ENCODE measurements around the gene LKAAEAR1.
A peak's percentile ranks its signal among the peaks of the same experiment; 100 is the strongest.

LKAAEAR1 gene

DNA sequence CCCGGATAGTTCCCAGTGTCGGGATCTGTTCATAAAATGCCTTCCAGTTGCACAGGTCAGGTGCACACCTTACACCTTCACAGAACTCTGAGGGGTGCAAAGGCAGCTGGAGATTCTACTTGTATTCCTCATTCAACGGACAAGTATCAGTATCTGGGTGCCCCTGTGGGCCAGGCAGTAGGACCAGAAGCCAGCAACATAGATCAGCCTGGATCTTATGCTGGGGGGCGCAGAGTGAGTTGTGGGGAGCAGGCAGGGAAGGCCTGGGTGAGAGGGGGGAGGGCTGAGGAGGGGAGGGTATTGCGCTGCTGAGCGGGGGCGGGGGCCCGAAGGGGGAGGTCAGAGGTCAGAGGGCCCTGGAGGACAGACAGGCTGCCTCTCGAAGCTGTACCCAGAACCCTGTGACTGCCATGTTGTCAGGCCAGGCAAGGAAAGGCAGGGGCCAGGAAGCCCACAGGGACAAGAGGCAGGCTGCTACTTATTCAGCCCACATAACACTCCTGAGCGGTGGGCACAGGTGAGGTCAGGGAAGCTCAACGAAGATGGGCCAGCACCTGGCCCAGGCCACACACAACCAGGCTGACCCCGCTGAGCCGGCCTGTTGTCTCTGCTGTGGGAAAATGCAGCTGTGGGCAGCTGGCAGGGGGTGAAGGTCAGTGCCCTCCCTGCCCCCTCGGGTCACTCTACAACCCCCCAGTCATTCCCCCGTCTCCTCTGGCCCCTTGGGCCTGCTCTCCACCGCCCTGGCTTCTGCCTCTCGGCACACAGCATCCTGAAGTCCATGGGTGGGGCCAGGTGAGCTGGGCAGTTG, 3.2 kb downstream of the LKAAEAR1 start:
- POLR2A ChIA-PET: interaction anchor here (1.1 to 1.6 kb wide), 2 partner anchors 11 to 17 kb away, joined by 3 to 5 read pairs; no protein-coding TSS in a partner anchor
- peaks cover 0 to 5% (median 0%) of the 10 kb centered on the region in 4 experiments for H3K36me3 ChIP-seq (ENCODE audit: control insufficient read depth in 4 of 4, insufficient read depth in 4 of 4, low read length in 3 of 4)
- CTCF ChIA-PET: interaction anchor here (1.0 to 19.6 kb wide), 10 partner anchors 12 to 100 kb away, joined by 3 to 178 read pairs (median 11); partner anchors contain the start of genes NPBWR2, PRPF6 and TCEA2
- peak overlapping the region in 6 of 7 experiments; percentile 59 to 83 (median 78) for H3K4me3 ChIP-seq (ENCODE audit: control insufficient read depth in 1 of 7, extremely low read depth in 1 of 7, insufficient read depth in 4 of 7, low read depth in 2 of 7, low read length in 6 of 7)
- 56% methylated on average over 11 of the region's 17 CpGs for WGBS (ENCODE audit: insufficient coverage)
- no peaks in the 10 kb centered on the region for H3K27me3 ChIP-seq (replicated peaks in 2 of 5; ENCODE audit: control insufficient read depth in 4 of 5, insufficient read depth in 5 of 5, low read length in 4 of 5)
- H3K27ac ChIP-seq (ENCODE audit: insufficient read depth in 1 of 2, low read depth in 1 of 2, low read length in 2 of 2, poor library complexity in 1 of 2, severe bottlenecking in 2 of 2): no peak overlapping the region
- peaks cover 0 to 83% (median 76%) of the 10 kb centered on the region in 4 experiments for H3K4me1 ChIP-seq (ENCODE audit: control extremely low read depth in 1 of 4, control insufficient read depth in 4 of 4, insufficient read depth in 4 of 4, low read length in 3 of 4)
- no peaks in the 10 kb centered on the region for H3K9me3 ChIP-seq (ENCODE audit: control extremely low read depth in 1 of 5, control insufficient read depth in 4 of 5, insufficient read depth in 2 of 5, low read depth in 1 of 5, low read length in 4 of 5)
- DNase-seq: no peak

- WGBS (ENCODE audit: insufficient coverage): 3% methylated on average over 36 of the region's 62 CpGs
- CTCF ChIA-PET: interaction anchor here (0.7 to 19.6 kb wide), 7 partner anchors 11 to 100 kb away, joined by 4 to 178 read pairs (median 12); partner anchors contain the start of genes NPBWR2 and PRPF6
- H3K36me3 ChIP-seq (ENCODE audit: control insufficient read depth in 4 of 4, insufficient read depth in 4 of 4, low read length in 3 of 4): peaks cover 0 to 11% (median 3%) of the 10 kb centered on the region in 4 experiments
- H3K9me3 ChIP-seq (ENCODE audit: control extremely low read depth in 1 of 5, control insufficient read depth in 4 of 5, insufficient read depth in 2 of 5, low read depth in 1 of 5, low read length in 4 of 5): no peaks in the 10 kb centered on the region
- H3K4me1 ChIP-seq (ENCODE audit: control extremely low read depth in 1 of 4, control insufficient read depth in 4 of 4, insufficient read depth in 4 of 4, low read length in 3 of 4): peaks cover 0 to 89% (median 82%) of the 10 kb centered on the region in 4 experiments
- DNase-seq: peak in 2 of 3 donors; percentile 45 to 58
- H3K27ac ChIP-seq (ENCODE audit: insufficient read depth in 1 of 2, low read depth in 1 of 2, low read length in 2 of 2, poor library complexity in 1 of 2, severe bottlenecking in 2 of 2): peak within 1 kb of the TSS; percentile 33 to 81
- POLR2A ChIA-PET: interaction anchor here (0.8 to 1.6 kb wide), 5 partner anchors 11 to 42 kb away, joined by 3 to 5 read pairs (median 3); partner anchors contain the start of gene TCEA2
- H3K27me3 ChIP-seq (replicated peaks in 2 of 5; ENCODE audit: control insufficient read depth in 4 of 5, insufficient read depth in 5 of 5, low read length in 4 of 5): no peaks in the 10 kb centered on the region
- peak within 1 kb of the TSS; percentile 58 to 92 (median 79) for H3K4me3 ChIP-seq (ENCODE audit: control insufficient read depth in 1 of 7, extremely low read depth in 1 of 7, insufficient read depth in 4 of 7, low read depth in 2 of 7, low read length in 6 of 7)
Observed at GRCh38 chr20:64080013-64080812, 4.0 kb downstream of the LKAAEAR1 start, which contains the start of gene OPRL1. Gene OPRL1 (plus strand): TSS chr20:64080082. CDS start chr20:64092721, 12,639 bp downstream.

- Histone ChIP-seq H3K27ac (ENCODE audit: insufficient read depth in 1 of 2, low read depth in 1 of 2, low read length in 2 of 2, poor library complexity in 1 of 2, severe bottlenecking in 2 of 2) (peak within 1 kb of the TSS; percentile 33 to 81), H3K4me1 (ENCODE audit: control extremely low read depth in 1 of 4, control insufficient read depth in 4 of 4, insufficient read depth in 4 of 4, low read length in 3 of 4) (peaks cover 0 to 90% (median 83%) of the 10 kb centered on the region in 4 experiments)
Observed at GRCh38 chr20:64079273-64080012, 4.8 kb downstream of the LKAAEAR1 start, which contains the start of gene RGS19. Gene RGS19 (minus strand): TSS chr20:64079518. CDS start chr20:64076886, 2,632 bp downstream.

GRCh38 chr20:64078934-64079272, 5.3 kb downstream of the LKAAEAR1 start:
- Histone ChIP-seq H3K27me3 (replicated peaks in 2 of 5; ENCODE audit: control insufficient read depth in 4 of 5, insufficient read depth in 5 of 5, low read length in 4 of 5) (no peaks in the 10 kb centered on the region), H3K27ac (ENCODE audit: insufficient read depth in 1 of 2, low read depth in 1 of 2, low read length in 2 of 2, poor library complexity in 1 of 2, severe bottlenecking in 2 of 2) (peak overlapping the region; percentile 33 to 81), H3K36me3 (ENCODE audit: control insufficient read depth in 4 of 4, insufficient read depth in 4 of 4, low read length in 3 of 4) (peaks cover 0 to 24% (median 10%) of the 10 kb centered on the region in 4 experiments), H3K4me1 (ENCODE audit: control extremely low read depth in 1 of 4, control insufficient read depth in 4 of 4, insufficient read depth in 4 of 4, low read length in 3 of 4) (peaks cover 0 to 90% (median 77%) of the 10 kb centered on the region in 4 experiments), H3K4me3 (ENCODE audit: control insufficient read depth in 1 of 7, extremely low read depth in 1 of 7, insufficient read depth in 4 of 7, low read depth in 2 of 7, low read length in 6 of 7) (peak overlapping the region; percentile 58 to 92 (median 79)), H3K9me3 (ENCODE audit: control extremely low read depth in 1 of 5, control insufficient read depth in 4 of 5, insufficient read depth in 2 of 5, low read depth in 1 of 5, low read length in 4 of 5) (no peaks in the 10 kb centered on the region)
- POLR2A ChIA-PET: interaction anchor here (0.8 to 1.4 kb wide), 5 partner anchors 9 to 40 kb away, joined by 3 to 9 read pairs (median 3); no protein-coding TSS in a partner anchor
- 0% methylated on average over 1 of the region's 4 CpGs for WGBS (ENCODE audit: insufficient coverage)
- no peak for DNase-seq
- CTCF ChIA-PET: interaction anchor here (0.8 to 19.6 kb wide), 9 partner anchors 10 to 98 kb away, joined by 3 to 178 read pairs (median 4); partner anchors contain the start of genes NPBWR2 and PRPF6

More at GRCh38 chr20:64079273-64080012, 4.8 kb downstream of the LKAAEAR1 start, which contains the start of gene RGS19:
- ChIA-PET CTCF (interaction anchor here (0.8 to 19.6 kb wide), 9 partner anchors 10 to 99 kb away, joined by 3 to 178 read pairs (median 5); partner anchors contain the start of genes NPBWR2 and PRPF6), POLR2A (interaction anchor here (0.8 to 1.6 kb wide), 6 partner anchors 10 to 41 kb away, joined by 3 to 5 read pairs (median 3); partner anchors contain the start of gene TCEA2)
- DNase-seq: peak; percentile 86 to 95 (median 95)
- Histone ChIP-seq H3K27me3 (replicated peaks in 2 of 5; ENCODE audit: control insufficient read depth in 4 of 5, insufficient read depth in 5 of 5, low read length in 4 of 5) (no peaks in the 10 kb centered on the region), H3K4me3 (ENCODE audit: control insufficient read depth in 1 of 7, extremely low read depth in 1 of 7, insufficient read depth in 4 of 7, low read depth in 2 of 7, low read length in 6 of 7) (peak within 1 kb of the TSS; percentile 58 to 92 (median 79)), H3K36me3 (ENCODE audit: control insufficient read depth in 4 of 4, insufficient read depth in 4 of 4, low read length in 3 of 4) (peaks cover 0 to 19% (median 8%) of the 10 kb centered on the region in 4 experiments), H3K9me3 (ENCODE audit: control extremely low read depth in 1 of 5, control insufficient read depth in 4 of 5, insufficient read depth in 2 of 5, low read depth in 1 of 5, low read length in 4 of 5) (no peaks in the 10 kb centered on the region)
- 0% methylated on average over 48 of the region's 73 CpGs for WGBS (ENCODE audit: insufficient coverage)

DNA sequence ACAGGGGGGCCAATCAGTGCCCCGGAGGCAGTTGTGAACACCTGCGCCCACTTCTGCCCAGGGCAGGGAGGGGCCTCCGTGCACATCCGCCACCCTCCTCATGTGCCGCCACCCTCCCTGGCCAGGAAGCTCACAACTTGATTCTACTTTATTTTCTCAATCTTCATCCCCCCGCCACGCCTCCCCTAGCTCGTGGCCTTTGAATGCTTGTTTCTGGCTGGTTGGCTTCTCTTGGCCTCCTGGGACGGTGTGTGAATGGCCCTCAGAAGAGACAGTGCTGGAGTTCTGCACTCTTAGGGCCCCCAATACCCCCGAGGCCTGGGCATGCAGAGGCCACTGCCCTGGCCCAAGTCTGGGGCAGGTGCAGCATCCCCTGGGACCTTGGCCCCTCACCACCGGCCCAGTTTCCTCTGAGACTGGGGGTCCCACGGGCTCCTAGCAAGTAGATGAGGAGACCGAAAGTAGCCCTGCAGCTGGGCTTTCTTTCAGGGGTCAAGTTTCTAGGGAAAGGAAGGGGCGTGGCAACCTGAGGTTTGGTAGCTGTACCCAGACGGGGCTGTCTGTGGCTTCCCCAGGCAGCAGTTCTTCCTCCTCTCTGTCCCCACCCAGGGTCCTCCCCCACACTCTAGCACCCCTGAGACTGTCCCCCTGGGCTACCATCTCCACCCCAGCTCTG, 6.2 kb downstream of the LKAAEAR1 start:
- Histone ChIP-seq H3K27ac (ENCODE audit: insufficient read depth in 1 of 2, low read depth in 1 of 2, low read length in 2 of 2, poor library complexity in 1 of 2, severe bottlenecking in 2 of 2) (peak overlapping the region; percentile 33 to 81), H3K9me3 (ENCODE audit: control extremely low read depth in 1 of 5, control insufficient read depth in 4 of 5, insufficient read depth in 2 of 5, low read depth in 1 of 5, low read length in 4 of 5) (no peaks in the 10 kb centered on the region), H3K36me3 (ENCODE audit: control insufficient read depth in 4 of 4, insufficient read depth in 4 of 4, low read length in 3 of 4) (peaks cover 0 to 33% (median 16%) of the 10 kb centered on the region in 4 experiments), H3K27me3 (replicated peaks in 2 of 5; ENCODE audit: control insufficient read depth in 4 of 5, insufficient read depth in 5 of 5, low read length in 4 of 5) (no peaks in the 10 kb centered on the region), H3K4me3 (ENCODE audit: control insufficient read depth in 1 of 7, extremely low read depth in 1 of 7, insufficient read depth in 4 of 7, low read depth in 2 of 7, low read length in 6 of 7) (peak overlapping the region; percentile 58 to 92 (median 79)), H3K4me1 (ENCODE audit: control extremely low read depth in 1 of 4, control insufficient read depth in 4 of 4, insufficient read depth in 4 of 4, low read length in 3 of 4) (peaks cover 0 to 92% (median 76%) of the 10 kb centered on the region in 4 experiments)
- POLR2A ChIA-PET: interaction anchor here (0.8 to 1.5 kb wide), 6 partner anchors 8 to 96 kb away, joined by 3 to 9 read pairs (median 3); no protein-coding TSS in a partner anchor
- DNase-seq: peak in 2 of 3 donors; percentile 48 to 64
- CTCF ChIA-PET: interaction anchor here (1.0 to 19.6 kb wide), 8 partner anchors 9 to 104 kb away, joined by 3 to 178 read pairs (median 7); partner anchors contain the start of gene NPBWR2
- WGBS (ENCODE audit: insufficient coverage): 0% methylated on average over 13 of the region's 15 CpGs
